DND-41 (cell line): ENCODE measurements around the gene RAPGEF5.

Source experiments
- EZH2 ChIP-seq: IDR thresholded peaks from 3 replicates; pipeline ENCODE4 v1.6.1; 2012; ENCODE audit warnings: borderline replicate concordance, low read depth, mild to moderate bottlenecking, moderate library complexity, low read length, inconsistent platforms; ENCODE audit not compliant: severe bottlenecking
- TF ChIP-seq, protein P1 (sequence below): IDR thresholded peaks from 2 replicates; pipeline ENCODE4 v1.5.1; 2012; ENCODE audit warnings: borderline replicate concordance, low read length, moderate library complexity, mild to moderate bottlenecking; ENCODE audit not compliant: poor library complexity, severe bottlenecking; ENCODE audit errors: extremely low read depth

DNA sequence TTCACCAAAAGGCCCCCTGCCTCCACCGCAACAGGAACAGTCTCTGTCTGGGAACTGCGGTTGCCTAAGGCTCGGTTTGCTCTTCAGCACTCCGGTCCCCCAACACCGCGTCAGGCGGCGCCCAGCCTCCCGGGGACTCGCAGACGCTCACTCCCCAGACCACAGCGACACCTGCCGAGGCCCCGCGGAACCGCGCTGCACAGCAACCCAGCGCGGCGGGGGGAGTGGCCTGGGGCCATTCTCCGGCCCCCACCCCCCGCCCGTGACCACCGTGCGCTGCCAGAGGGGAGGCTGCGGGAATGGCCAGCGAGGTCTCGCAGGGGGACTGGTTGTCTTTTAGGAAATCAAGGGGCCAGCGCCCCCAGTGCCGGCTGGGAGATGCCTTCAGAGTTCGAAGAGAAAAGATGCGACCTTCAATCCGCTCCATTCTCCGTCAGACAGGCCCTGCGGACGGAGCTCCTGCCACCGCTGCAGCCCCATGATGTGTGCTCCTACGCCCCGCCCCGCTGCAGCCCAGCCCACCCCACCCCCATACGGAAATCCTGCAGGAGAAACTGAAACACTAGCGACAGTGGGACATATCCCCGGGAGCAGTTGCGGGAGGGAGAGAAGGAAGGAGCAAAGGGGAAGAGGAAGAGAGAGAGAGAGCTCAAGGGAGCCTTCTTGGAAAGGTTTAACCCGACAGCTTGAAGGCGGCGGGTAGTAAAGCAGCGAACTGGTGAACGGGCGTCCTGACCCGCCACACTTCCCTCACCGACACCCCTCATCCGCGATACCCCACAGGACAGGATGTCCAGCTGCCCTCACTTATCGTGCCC, 273.9 kb downstream of the RAPGEF5 start:
- TF ChIP-seq, protein P1, sequence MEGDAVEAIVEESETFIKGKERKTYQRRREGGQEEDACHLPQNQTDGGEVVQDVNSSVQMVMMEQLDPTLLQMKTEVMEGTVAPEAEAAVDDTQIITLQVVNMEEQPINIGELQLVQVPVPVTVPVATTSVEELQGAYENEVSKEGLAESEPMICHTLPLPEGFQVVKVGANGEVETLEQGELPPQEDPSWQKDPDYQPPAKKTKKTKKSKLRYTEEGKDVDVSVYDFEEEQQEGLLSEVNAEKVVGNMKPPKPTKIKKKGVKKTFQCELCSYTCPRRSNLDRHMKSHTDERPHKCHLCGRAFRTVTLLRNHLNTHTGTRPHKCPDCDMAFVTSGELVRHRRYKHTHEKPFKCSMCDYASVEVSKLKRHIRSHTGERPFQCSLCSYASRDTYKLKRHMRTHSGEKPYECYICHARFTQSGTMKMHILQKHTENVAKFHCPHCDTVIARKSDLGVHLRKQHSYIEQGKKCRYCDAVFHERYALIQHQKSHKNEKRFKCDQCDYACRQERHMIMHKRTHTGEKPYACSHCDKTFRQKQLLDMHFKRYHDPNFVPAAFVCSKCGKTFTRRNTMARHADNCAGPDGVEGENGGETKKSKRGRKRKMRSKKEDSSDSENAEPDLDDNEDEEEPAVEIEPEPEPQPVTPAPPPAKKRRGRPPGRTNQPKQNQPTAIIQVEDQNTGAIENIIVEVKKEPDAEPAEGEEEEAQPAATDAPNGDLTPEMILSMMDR, result peak; percentile 98
- peak; percentile 62 for TF ChIP-seq EZH2
